ENCODE data around the gene ZNF688.

- TF ChIP-seq CTCF (IDR thresholded peaks at IDR 0.05): no peak
- TF ChIP-seq POLR2A (IDR thresholded peaks at IDR 0.05): no peak
Measured at GRCh38 chr16:30603945-30604315, 32.4 kb upstream of the ZNF688 start.
